ENCODE measurements around the gene IMMP2L. TPM values are rescaled to one million over a fixed set of nuclear protein-coding genes. Genes with fewer than 3 reads are reported as not detected.

Gene IMMP2L
- total RNA-seq, 3 donors from 2014 or later (not counting 1 experiment from before 2014, with no cell fraction given), result 6.9 to 9.2 (median 8.7) TPM

DNA sequence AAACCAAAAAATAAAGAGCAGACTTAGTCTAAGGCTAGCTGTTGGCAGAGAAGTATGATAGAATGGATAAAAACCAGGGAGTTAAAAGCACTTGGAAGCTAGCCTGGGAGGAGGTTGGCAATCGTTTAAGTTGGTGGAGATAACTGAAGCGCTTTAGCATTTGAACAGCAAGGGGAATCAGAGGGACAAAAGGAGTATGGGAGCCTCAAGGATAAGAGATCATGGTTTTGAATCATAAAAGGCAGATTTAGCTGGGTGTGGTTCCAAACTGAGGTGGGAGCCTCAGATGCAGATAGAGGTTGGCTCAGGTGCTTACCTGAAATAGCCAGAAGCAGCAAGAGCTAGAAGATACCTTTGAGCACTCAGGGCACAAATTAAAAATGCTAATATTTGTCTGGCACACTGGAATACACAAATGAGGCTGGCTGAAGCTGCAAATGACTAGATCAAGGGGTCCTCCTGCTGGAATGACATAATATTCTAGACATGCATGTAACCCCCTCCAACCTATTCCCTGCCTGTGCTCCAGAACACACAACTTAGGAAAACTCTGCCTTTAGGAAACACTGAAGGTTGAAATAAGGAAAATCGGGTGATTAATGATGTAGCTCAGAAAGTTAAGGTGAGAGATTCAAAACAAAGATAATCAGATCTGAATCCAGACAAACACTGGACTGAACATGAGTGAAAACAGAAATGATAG is 843.6 kb downstream of the IMMP2L start:
- H3K36me3 Mint-ChIP-seq, result peaks cover 23% of the 10 kb centered on the region
- Histone ChIP-seq H3K27me3 (ENCODE audit: control insufficient read depth, insufficient read depth, low read length) (no peaks in the 10 kb centered on the region), H3K27ac (ENCODE audit: low read length) (no peak overlapping the region), H3K9me3 (ENCODE audit: control insufficient read depth, insufficient read depth, low read length) (no peaks in the 10 kb centered on the region), H3K36me3 (ENCODE audit: control insufficient read depth, insufficient read depth, low read length) (no peaks in the 10 kb centered on the region), H3K4me3 (ENCODE audit: low read length) (no peak overlapping the region), H3K4me1 (ENCODE audit: control insufficient read depth, insufficient read depth, low read length) (no peaks in the 10 kb centered on the region)
- WGBS (ENCODE audit: insufficient coverage), result 69% methylated on average over 3 of the region's 3 CpGs
- TF ChIP-seq, protein P1, sequence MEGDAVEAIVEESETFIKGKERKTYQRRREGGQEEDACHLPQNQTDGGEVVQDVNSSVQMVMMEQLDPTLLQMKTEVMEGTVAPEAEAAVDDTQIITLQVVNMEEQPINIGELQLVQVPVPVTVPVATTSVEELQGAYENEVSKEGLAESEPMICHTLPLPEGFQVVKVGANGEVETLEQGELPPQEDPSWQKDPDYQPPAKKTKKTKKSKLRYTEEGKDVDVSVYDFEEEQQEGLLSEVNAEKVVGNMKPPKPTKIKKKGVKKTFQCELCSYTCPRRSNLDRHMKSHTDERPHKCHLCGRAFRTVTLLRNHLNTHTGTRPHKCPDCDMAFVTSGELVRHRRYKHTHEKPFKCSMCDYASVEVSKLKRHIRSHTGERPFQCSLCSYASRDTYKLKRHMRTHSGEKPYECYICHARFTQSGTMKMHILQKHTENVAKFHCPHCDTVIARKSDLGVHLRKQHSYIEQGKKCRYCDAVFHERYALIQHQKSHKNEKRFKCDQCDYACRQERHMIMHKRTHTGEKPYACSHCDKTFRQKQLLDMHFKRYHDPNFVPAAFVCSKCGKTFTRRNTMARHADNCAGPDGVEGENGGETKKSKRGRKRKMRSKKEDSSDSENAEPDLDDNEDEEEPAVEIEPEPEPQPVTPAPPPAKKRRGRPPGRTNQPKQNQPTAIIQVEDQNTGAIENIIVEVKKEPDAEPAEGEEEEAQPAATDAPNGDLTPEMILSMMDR (IDR thresholded peaks at IDR 0.05), result no peak
- no peak overlapping the region for H3K4me3 Mint-ChIP-seq
- intact Hi-C loops (cut with micrococcal nuclease), result no loop called here
- DNase-seq, result no peak
- no peak overlapping the region for H3K27ac Mint-ChIP-seq
- H3K4me1 Mint-ChIP-seq, result no peaks in the 10 kb centered on the region
- peaks cover 25 to 31% of the 10 kb centered on the region in 2 donors for H3K9me3 Mint-ChIP-seq
- H3K27me3 Mint-ChIP-seq (ENCODE audit: low read depth in 2 of 2), result no peaks in the 10 kb centered on the region
- ATAC-seq, result no peak

DNA sequence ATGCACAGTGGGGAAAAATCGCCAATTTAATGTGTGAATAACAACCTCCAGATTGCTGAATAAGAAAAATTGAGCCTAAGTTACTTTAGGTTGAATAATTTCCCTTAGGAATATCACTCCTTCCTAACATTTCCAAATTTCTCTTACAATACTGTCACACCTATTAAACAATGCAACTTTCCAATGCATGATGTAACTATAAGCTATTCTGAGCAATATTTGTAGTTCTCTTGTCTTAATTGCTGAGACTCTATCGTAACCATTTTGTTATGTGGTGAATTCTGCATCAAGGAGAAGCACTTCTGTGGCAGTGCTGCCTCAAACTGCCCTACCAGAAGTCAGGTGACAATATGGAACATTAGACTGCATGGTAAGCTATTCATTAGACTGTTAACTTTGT is 858.1 kb downstream of the IMMP2L start:
- TF ChIP-seq, protein P1 (IDR thresholded peaks at IDR 0.05), result no peak
- H3K36me3 Mint-ChIP-seq, result no peaks in the 10 kb centered on the region
- no peak for DNase-seq
- no peaks in the 10 kb centered on the region for H3K9me3 ChIP-seq (ENCODE audit: control insufficient read depth, insufficient read depth, low read length)
- H3K27me3 Mint-ChIP-seq (ENCODE audit: low read depth in 2 of 2), result no peaks in the 10 kb centered on the region
- H3K27ac Mint-ChIP-seq, result no peak overlapping the region
- H3K4me3 Mint-ChIP-seq, result no peak overlapping the region
- WGBS (ENCODE audit: insufficient coverage), result 100% methylated on average over 1 of the region's 2 CpGs
- H3K4me3 ChIP-seq (ENCODE audit: low read length), result no peak overlapping the region
- H3K27me3 ChIP-seq (ENCODE audit: control insufficient read depth, insufficient read depth, low read length), result no peaks in the 10 kb centered on the region
- intact Hi-C loops (cut with micrococcal nuclease), result no loop called here
- H3K27ac ChIP-seq (ENCODE audit: low read length), result no peak overlapping the region
- ATAC-seq, result no peak
- no peaks in the 10 kb centered on the region for H3K36me3 ChIP-seq (ENCODE audit: control insufficient read depth, insufficient read depth, low read length)
- H3K4me1 Mint-ChIP-seq, result no peaks in the 10 kb centered on the region
- H3K9me3 Mint-ChIP-seq, result peaks cover 0 to 4% of the 10 kb centered on the region in 2 donors
- H3K4me1 ChIP-seq (ENCODE audit: control insufficient read depth, insufficient read depth, low read length), result no peaks in the 10 kb centered on the region

DNA sequence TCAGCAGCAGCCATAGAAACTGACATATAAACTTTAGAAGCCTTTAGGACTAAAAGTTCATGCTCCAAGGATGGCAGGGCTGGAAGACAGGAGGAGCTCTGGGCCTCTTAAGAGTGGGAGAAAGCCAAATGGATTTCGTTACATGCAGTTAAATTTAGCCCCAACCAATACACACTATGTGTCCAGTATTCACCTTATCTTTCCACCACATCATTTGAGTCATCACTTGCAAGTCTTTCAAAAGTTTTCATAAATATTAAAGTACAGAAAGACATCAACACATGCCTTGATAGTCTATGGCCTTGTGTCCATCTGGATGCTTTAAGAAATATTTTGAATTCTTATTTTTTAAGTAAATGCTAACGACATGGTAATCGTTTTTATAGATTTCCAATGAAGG is 863.7 kb downstream of the IMMP2L start:
- intact Hi-C loops (cut with micrococcal nuclease), result no loop called here
- no peak overlapping the region for H3K27ac Mint-ChIP-seq

More for the DNA sequence above, 863.7 kb downstream of the IMMP2L start:
- H3K27ac ChIP-seq (ENCODE audit: low read length), result no peak overlapping the region
- no peaks in the 10 kb centered on the region for H3K9me3 ChIP-seq (ENCODE audit: control insufficient read depth, insufficient read depth, low read length)
- H3K4me1 ChIP-seq (ENCODE audit: control insufficient read depth, insufficient read depth, low read length), result no peaks in the 10 kb centered on the region
- ATAC-seq (no peak), DNase-seq (no peak)
- H3K4me3 Mint-ChIP-seq, result no peak overlapping the region
- H3K27me3 Mint-ChIP-seq (ENCODE audit: low read depth in 2 of 2), result no peaks in the 10 kb centered on the region
- H3K4me1 Mint-ChIP-seq, result no peaks in the 10 kb centered on the region
- 91% methylated on average over 3 of the region's 3 CpGs for WGBS (ENCODE audit: insufficient coverage)
- H3K4me3 ChIP-seq (ENCODE audit: low read length), result no peak overlapping the region
- H3K27me3 ChIP-seq (ENCODE audit: control insufficient read depth, insufficient read depth, low read length), result no peaks in the 10 kb centered on the region
- H3K9me3 Mint-ChIP-seq, result peaks cover 13 to 16% of the 10 kb centered on the region in 2 donors
- no peaks in the 10 kb centered on the region for H3K36me3 ChIP-seq (ENCODE audit: control insufficient read depth, insufficient read depth, low read length)
- TF ChIP-seq, protein P1 (IDR thresholded peaks at IDR 0.05), result no peak
- no peaks in the 10 kb centered on the region for H3K36me3 Mint-ChIP-seq
